ENCODE results near the gene PKP2. TPM values are rescaled to one million over a fixed set of nuclear protein-coding genes. Genes with fewer than 3 reads are reported as not detected.
A peak's percentile ranks its signal among the peaks of the same experiment; 100 is the strongest.

Gene PKP2
- total RNA-seq, 1 experiment from 2014 or later = 5.1 TPM

- no peaks in the 10 kb centered on the region for H3K9me3 ChIP-seq (replicated peaks)
- no peak overlapping the region for H3K27ac ChIP-seq
- peaks cover 31% of the 10 kb centered on the region for H3K36me3 ChIP-seq
- no peaks in the 10 kb centered on the region for H3K27me3 ChIP-seq
- DNase-seq = peak in 1 of 2 experiments; percentile 4
- peaks cover 5% of the 10 kb centered on the region; the same call in 1 of the 2 replicates for H3K4me1 ChIP-seq
- H3K4me3 ChIP-seq = peak overlapping the region; percentile 98
These were observed 142.5 kb downstream of the PKP2 start for GRCh38 chr12:32754111-32754510.

- Histone ChIP-seq H3K4me1 (peaks cover 5% of the 10 kb centered on the region; the same call in 1 of the 2 replicates), H3K4me3 (no peak overlapping the region), H3K27ac (no peak overlapping the region)
These were observed 143.0 kb downstream of the PKP2 start for GRCh38 chr12:32753605-32754004.

GRCh38 chr12:32743264-32743663 lies 153.3 kb downstream of the PKP2 start:
- no peaks in the 10 kb centered on the region for H3K4me1 ChIP-seq
- no peaks in the 10 kb centered on the region for H3K27me3 ChIP-seq
- H3K9me3 ChIP-seq (replicated peaks) = no peaks in the 10 kb centered on the region
- H3K36me3 ChIP-seq = peaks cover 63% of the 10 kb centered on the region
- H3K4me3 ChIP-seq = no peak overlapping the region
- no peak for DNase-seq
- H3K27ac ChIP-seq = no peak overlapping the region

More at GRCh38 chr12:32753605-32754004, 143.0 kb downstream of the PKP2 start:
- H3K9me3 ChIP-seq (replicated peaks) = no peaks in the 10 kb centered on the region
- DNase-seq = no peak
- peaks cover 36% of the 10 kb centered on the region for H3K36me3 ChIP-seq
- H3K27me3 ChIP-seq = no peaks in the 10 kb centered on the region

- no peak for DNase-seq
- Histone ChIP-seq H3K27me3 (no peaks in the 10 kb centered on the region), H3K4me1 (no peaks in the 10 kb centered on the region), H3K4me3 (no peak overlapping the region), H3K9me3 (replicated peaks) (no peaks in the 10 kb centered on the region), H3K27ac (no peak overlapping the region), H3K36me3 (peaks cover 65% of the 10 kb centered on the region)
These were observed 154.4 kb downstream of the PKP2 start for GRCh38 chr12:32742133-32742532.

Other genes starting within 250 kb of the PKP2 start
- 71.8 and 79.4 TPM in 2 replicates for gene DNM1L, start 217.5 kb downstream of the PKP2 start, total RNA-seq (2014; rRNA removed; shearing (Covaris generic))
- gene YARS2, start 140.9 kb downstream of the PKP2 start, total RNA-seq (2014; rRNA removed; shearing (Covaris generic)) = 28.8 and 32.9 TPM in 2 replicates

Data from SJCRH30 (cell line).